Small intestine (tissue), 7 donors: ENCODE measurements around the gene NEK10. TPM values are rescaled to one million over a fixed set of nuclear protein-coding genes. Genes with fewer than 3 reads are reported as not detected.
"Not testable (repeated sequence)": the region's sequence is repeated elsewhere in the genome, so short reads cannot be mapped to it uniquely, and the experiment has no call there.

Experiments used
- DNase-seq, 2 donors: peaks; one replicate each; pipeline versions ENCODE4 v3.0.0 to v3.0.0-alpha.2; 2013
- FAIRE-seq: peaks from 2 replicates; lab custom pipeline; 2012; peaks lifted over from hg19 to GRCh38; lab: Jason Lieb, UNC
- H3K27ac ChIP-seq, 3 donors: one replicate each; pipeline ENCODE4 v1.5.1; 2013; ENCODE audit warnings: low read length in 2 of 3, mild to moderate bottlenecking in 2 of 3, control low read depth in 1 of 3, inconsistent platforms in 1 of 3, low read depth in 1 of 3, moderate library complexity in 1 of 3
- H3K27me3 ChIP-seq, 3 donors: one replicate each; pipeline ENCODE4 v1.6.1; 2013; ENCODE audit warnings: low read length in 3 of 3, inconsistent platforms in 1 of 3; ENCODE audit not compliant: control insufficient read depth in 3 of 3, insufficient read depth in 3 of 3
- H3K36me3 ChIP-seq, 3 donors: one replicate each; pipeline ENCODE4 v1.6.1; 2013; ENCODE audit warnings: low read length in 3 of 3, inconsistent platforms in 1 of 3, low read depth in 1 of 3, mild to moderate bottlenecking in 1 of 3, moderate library complexity in 1 of 3; ENCODE audit not compliant: control insufficient read depth in 3 of 3, insufficient read depth in 2 of 3
- H3K4me1 ChIP-seq, 3 donors: one replicate each; pipeline ENCODE4 v1.6.1; 2013; ENCODE audit warnings: low read length in 2 of 3, inconsistent platforms in 1 of 3, low read depth in 1 of 3, mild to moderate bottlenecking in 1 of 3, moderate library complexity in 1 of 3; ENCODE audit not compliant: control insufficient read depth in 3 of 3, insufficient read depth in 2 of 3
- H3K4me3 ChIP-seq, 3 donors: one replicate each; pipeline ENCODE4 v1.5.1; 2013; ENCODE audit warnings: low read length in 3 of 3, control low read depth in 1 of 3, inconsistent platforms in 1 of 3, low read depth in 1 of 3, mild to moderate bottlenecking in 1 of 3, moderate library complexity in 1 of 3
- H3K9me3 ChIP-seq, 2 donors: one replicate each; pipeline ENCODE4 v1.6.1; 2013; ENCODE audit warnings: low read depth in 1 of 2, low read length in 1 of 2; ENCODE audit not compliant: control insufficient read depth in 2 of 2, insufficient read depth in 1 of 2
- WGBS, 3 donors: extraction: QIAGEN DNeasy Blood & Tissue Kit; methylation state at CpG; one replicate each; pipeline ENCODE4 v1.1.7; 2013; 5-methylcytosine and 5-hydroxymethylcytosine counted together
- polyA plus RNA-seq, 4 donors: library from polyadenylated mRNA; stranded (reverse) in 3 of 4; unstranded in 1 of 4; fragments of 200-250 nt in 3 of 4; fragments of 120-200 nt in 1 of 4; gene quantifications; one replicate each; pipeline versions ENCODE4 v1.2.1 to v1.2.3, GENCODE V29; 2013
- donor health status: healthy with polysubstance abuse.
- donor health status: control.
- donor health status: control.
- donor health status: Bipolar disorder and iron deficiency.
- donor health status: healthy.

NEK10 gene
- polyA plus RNA-seq, 4 donors = 0.30 to 3.6 (median 0.67) TPM

DNA sequence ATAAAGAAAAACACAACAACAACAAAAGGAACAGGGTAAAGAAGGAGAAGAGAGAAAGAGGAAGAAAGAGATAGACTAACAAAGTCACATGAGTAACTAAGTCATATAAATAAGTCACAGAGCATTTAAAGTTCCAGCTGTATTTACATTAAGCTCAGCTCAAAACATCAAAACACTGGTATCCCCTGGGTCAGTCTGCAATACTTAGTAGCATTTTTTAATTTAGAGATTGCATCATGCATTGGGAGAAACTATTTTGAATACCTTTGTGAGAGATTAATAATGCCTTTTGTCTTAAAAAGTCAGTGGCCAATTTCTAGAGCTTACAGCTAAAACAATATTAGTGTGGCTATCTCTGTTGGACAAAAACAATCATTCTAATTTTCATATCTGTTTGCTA, 78.4 kb downstream of the NEK10 start:
- Histone ChIP-seq H3K4me1 (no peaks in the 10 kb centered on the region), H3K27ac (no peak overlapping the region), H3K4me3 (no peak overlapping the region), H3K27me3 (no peaks in the 10 kb centered on the region), H3K9me3 (no peaks in the 10 kb centered on the region), H3K36me3 (no peaks in the 10 kb centered on the region)
- FAIRE-seq = no peak
- DNase-seq = no peak

DNA sequence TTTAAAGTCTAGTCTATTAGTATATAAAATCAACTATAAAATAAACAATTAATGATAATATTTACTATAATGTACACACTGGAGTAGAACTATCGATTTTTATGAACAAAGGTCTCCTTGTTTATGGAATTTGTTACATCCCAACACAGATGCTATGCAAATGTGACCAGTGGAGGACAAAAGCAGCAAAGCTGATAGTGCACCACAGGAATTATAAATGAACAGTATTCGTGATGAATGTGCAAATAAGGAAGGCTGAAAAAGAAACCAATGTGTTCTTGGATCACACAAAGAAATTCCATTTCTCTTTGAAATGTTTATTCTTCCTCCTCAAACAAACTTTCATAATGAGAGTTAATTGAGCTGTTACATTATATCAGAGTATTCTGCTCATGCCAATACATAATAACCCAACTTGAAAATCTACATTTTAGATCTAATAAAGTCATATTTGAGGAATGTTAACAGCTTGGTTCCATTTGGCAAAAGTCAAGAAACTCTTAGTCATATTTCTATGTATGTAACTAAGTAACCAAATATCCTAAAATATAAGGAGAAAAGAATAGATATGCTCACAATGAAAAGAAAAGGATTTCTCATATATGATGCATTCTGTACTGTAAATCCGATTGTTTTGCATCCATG, 79.3 kb downstream of the NEK10 start:
- Histone ChIP-seq H3K4me3 (no peak overlapping the region), H3K36me3 (no peaks in the 10 kb centered on the region), H3K9me3 (no peaks in the 10 kb centered on the region), H3K27ac (no peak overlapping the region), H3K4me1 (no peaks in the 10 kb centered on the region), H3K27me3 (no peaks in the 10 kb centered on the region)
- DNase-seq (peak in 1 of 2 donors; percentile 1), FAIRE-seq (no peak)
- WGBS, 3 donors = 31 to 42% (median 34%) methylated on average over 3 of the region's 3 CpGs

DNA sequence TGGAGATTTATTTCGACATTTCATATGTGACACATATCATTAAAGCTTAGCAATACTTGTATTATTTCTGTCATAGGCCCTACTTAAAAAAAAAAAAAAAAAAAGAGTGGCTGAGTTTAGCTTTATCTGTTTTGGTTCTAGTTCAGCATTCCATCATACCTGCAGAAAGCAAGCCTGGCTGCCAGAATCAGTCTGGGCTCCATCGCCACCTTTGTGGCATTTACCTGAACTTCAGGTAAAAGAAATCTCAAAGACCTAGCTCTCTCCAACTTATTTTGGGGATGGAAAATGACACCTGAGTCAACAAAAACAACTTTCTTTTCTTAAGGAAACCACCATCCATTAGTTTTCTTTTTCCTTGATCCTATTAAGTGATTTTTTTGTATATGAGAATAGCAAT, 82.1 kb downstream of the NEK10 start:
- no peak overlapping the region for H3K27ac ChIP-seq
- FAIRE-seq (no peak), DNase-seq (no peak)
- no peaks in the 10 kb centered on the region for H3K27me3 ChIP-seq
- no peaks in the 10 kb centered on the region for H3K36me3 ChIP-seq
- H3K4me1 ChIP-seq = no peaks in the 10 kb centered on the region
- 87 to 96% (median 92%) methylated on average over 2 of the region's 2 CpGs for WGBS, 3 donors
- H3K4me3 ChIP-seq = no peak overlapping the region
- no peaks in the 10 kb centered on the region for H3K9me3 ChIP-seq

DNA sequence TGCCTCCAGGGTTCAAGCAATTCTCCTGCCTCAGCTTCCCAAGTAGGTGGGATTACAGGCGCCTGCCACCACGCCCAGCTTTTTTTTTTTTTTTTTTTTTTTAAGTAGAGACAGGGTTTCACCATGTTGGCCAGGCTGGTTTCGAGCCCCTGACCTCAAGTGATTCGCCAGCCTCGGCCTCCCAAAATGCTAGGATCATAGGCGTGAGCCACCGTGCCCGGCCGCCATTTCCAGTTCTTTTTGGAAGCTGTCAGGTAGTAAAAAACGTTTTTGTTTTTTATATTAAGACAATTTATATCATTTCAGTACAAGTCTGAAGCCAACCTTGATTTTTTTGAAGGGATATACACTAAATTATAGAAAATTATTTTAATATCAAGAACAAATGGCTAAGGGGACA, 82.7 kb downstream of the NEK10 start:
- H3K4me3 ChIP-seq, FAIRE-seq, DNase-seq, H3K9me3 ChIP-seq, H3K36me3 ChIP-seq, H3K27ac ChIP-seq, H3K27me3 ChIP-seq, H3K4me1 ChIP-seq: not testable (repeated sequence)
- WGBS, 3 donors = 89 to 94% (median 91%) methylated on average over 8 to 10 of the region's 10 CpGs

DNA sequence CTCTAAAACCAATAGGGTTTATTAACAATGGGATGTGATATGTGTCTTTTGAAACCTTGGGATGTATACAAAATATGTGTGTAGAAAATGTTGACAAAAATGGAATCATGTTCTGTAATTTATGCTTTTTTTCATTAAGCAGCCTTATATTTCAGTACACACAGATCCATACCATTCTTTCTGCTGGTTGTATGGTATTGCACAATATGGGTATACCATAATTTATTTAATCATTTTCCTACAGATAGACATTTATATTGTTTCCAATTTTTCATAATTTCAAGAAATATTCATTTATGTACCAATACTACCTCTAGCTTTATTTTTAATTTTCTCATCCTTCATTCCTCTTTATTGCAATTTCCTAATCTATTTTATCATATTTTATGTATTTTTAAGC, 83.5 kb downstream of the NEK10 start:
- no peaks in the 10 kb centered on the region for H3K4me1 ChIP-seq
- DNase-seq (no peak), FAIRE-seq (no peak)
- no peaks in the 10 kb centered on the region for H3K9me3 ChIP-seq
- H3K27ac ChIP-seq = no peak overlapping the region
- no peak overlapping the region for H3K4me3 ChIP-seq
- no peaks in the 10 kb centered on the region for H3K36me3 ChIP-seq
- no peaks in the 10 kb centered on the region for H3K27me3 ChIP-seq

DNA sequence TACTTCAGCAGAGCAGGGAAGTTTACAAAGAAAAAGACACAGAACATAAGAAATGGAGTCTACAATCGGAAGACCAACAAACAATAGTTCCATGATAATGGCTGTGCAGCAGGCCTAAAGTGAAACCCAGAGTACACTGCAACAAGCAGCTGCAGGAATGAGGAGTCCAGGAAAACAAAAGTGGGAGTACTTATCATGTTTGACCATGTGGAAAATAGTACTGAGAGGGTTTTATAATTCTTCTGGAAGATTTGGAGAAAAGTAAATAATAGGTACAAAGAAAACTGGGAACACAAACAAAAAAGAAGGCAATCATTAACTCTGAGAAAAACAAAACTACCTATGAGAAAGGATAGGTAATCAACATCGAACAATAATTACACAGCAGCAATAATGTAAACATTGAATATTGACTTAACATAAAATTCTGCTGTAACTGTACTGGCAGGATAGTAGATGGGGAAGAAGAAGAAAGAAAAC, 87.5 kb downstream of the NEK10 start:
- no peaks in the 10 kb centered on the region for H3K27me3 ChIP-seq
- H3K9me3 ChIP-seq = no peaks in the 10 kb centered on the region
- H3K4me1 ChIP-seq = peaks cover 0 to 19% (median 0%) of the 10 kb centered on the region in 3 donors
- no peak overlapping the region for H3K27ac ChIP-seq
- WGBS, 3 donors = 58 to 76% (median 66%) methylated on average over 2 of the region's 2 CpGs
- peak in 1 of 2 donors; percentile 3 for DNase-seq
- no peaks in the 10 kb centered on the region for H3K36me3 ChIP-seq
- no peak overlapping the region for H3K4me3 ChIP-seq
- FAIRE-seq = no peak

DNA sequence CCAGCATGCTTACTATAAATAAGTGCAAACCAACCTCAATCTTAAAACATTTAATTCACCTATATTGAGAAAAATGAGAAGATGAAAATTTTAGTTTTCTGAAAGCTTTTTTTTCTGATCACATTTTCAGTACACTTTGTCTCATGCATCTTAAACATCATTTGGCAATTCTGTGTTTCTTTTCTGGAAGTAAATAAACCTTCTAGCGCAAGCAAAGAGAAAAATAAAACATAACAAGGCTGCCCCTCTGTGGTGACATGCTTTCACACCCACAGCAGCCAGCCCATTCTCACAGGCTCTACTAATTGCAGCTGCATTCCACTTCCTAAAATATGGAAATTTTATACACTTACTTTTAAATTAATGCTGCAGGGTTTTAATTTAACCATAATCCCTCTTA, 90.1 kb downstream of the NEK10 start:
- peak overlapping the region in 1 of 3 donors; percentile 75 for H3K27ac ChIP-seq
- no peaks in the 10 kb centered on the region for H3K36me3 ChIP-seq
- no peak for FAIRE-seq
- no peaks in the 10 kb centered on the region for H3K27me3 ChIP-seq
- no peak overlapping the region for H3K4me3 ChIP-seq
- no peaks in the 10 kb centered on the region for H3K9me3 ChIP-seq
- peak; percentile 21 to 55 for DNase-seq
- WGBS, 3 donors = 11 to 44% (median 36%) methylated on average over 1 of the region's 1 CpG
- peaks cover 0 to 32% (median 0%) of the 10 kb centered on the region in 3 donors for H3K4me1 ChIP-seq

DNA sequence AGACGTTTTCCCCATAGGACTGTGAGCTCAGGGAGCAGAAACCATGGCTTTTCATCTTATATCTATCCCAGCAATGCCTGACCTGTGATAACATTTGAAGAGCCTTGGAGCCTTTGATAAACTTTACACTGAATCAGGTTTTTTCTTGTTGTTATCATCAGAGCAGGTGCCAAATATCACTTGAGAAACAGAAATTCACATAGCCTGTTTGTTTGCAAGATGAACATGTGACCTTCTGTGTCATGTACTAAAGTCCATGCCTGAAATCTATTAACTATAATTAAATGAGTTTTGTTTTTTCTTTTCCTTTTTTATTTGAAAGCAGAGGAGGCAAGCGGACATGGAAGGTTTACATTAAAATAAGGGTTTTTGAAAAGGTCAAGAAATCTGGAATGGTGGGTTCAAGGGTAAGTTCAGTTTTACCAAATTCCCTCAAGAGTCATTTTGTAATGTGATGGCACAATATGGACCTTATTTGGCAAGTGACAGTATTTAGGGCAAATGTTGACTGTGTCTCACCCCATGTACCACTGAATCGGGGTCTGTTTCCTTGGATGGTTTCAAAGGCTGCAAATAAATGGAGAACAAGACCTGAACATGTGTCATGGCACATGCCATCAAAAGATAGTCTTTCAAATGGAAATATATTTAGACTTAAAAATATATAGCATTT, 90.7 kb downstream of the NEK10 start:
- H3K36me3 ChIP-seq = no peaks in the 10 kb centered on the region
- H3K9me3 ChIP-seq = no peaks in the 10 kb centered on the region
- no peaks in the 10 kb centered on the region for H3K27me3 ChIP-seq
- peak overlapping the region in 1 of 3 donors; percentile 75 for H3K27ac ChIP-seq
- WGBS, 3 donors = 10 to 59% (median 22%) methylated on average over 3 of the region's 3 CpGs
- no peak overlapping the region for H3K4me3 ChIP-seq
- DNase-seq (peak; percentile 40 to 65), FAIRE-seq (no peak)
- H3K4me1 ChIP-seq = peaks cover 0 to 32% (median 0%) of the 10 kb centered on the region in 3 donors
